ENCODE measurements around the gene CCNY.

Gene CCNY

DNA sequence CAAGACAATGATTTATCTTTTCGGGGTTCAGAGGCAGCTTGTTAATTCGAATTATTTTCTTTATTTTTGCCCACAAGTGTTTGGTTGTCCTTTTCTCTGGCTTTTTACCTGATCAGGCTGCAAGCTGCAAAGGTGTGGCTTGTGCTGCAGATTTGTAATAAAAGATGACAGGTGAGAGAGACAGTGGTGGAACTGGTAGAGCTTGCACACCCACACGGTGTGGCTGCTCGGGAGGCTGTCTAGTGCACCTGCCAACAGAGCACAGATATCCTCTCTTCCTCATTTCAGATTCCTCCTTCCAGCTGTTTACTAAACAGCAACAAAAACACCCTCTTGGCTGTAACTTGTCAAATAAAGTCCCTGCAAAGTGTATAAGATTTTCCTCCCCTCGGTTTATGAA, 278.0 kb downstream of the CCNY start:
- in situ Hi-C loops (cut with HindIII; ENCODE audit: low sequenced_read_pairs): no loop called here
- DNase-seq (ENCODE audit: low read depth, low spot score): no peak
- H3K4me3 ChIP-seq (ENCODE audit: low read depth, low read length): no peak overlapping the region
- TF ChIP-seq, protein P1, sequence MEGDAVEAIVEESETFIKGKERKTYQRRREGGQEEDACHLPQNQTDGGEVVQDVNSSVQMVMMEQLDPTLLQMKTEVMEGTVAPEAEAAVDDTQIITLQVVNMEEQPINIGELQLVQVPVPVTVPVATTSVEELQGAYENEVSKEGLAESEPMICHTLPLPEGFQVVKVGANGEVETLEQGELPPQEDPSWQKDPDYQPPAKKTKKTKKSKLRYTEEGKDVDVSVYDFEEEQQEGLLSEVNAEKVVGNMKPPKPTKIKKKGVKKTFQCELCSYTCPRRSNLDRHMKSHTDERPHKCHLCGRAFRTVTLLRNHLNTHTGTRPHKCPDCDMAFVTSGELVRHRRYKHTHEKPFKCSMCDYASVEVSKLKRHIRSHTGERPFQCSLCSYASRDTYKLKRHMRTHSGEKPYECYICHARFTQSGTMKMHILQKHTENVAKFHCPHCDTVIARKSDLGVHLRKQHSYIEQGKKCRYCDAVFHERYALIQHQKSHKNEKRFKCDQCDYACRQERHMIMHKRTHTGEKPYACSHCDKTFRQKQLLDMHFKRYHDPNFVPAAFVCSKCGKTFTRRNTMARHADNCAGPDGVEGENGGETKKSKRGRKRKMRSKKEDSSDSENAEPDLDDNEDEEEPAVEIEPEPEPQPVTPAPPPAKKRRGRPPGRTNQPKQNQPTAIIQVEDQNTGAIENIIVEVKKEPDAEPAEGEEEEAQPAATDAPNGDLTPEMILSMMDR (IDR thresholded peaks at IDR 0.05; ENCODE audit: low read depth, low read length): no peak

Data from astrocyte of the spinal cord (primary cell).